A204.1 (cell line): Measurements from ENCODE around the gene TIAL1.
"Not testable (repeated sequence)": the region's sequence is repeated elsewhere in the genome, so short reads cannot be mapped to it uniquely, and the experiment has no call there.

Experiments used
- FAIRE-seq: peaks from 2 replicates; lab custom pipeline; 2012; peaks lifted over from hg19 to GRCh38; lab: Jason Lieb, UNC

Gene TIAL1

GRCh38 chr10:119611433-119611832, 14.7 kb upstream of the TIAL1 start:
- no peak for FAIRE-seq

- FAIRE-seq: no peak
Observed at GRCh38 chr10:119609516-119609915, 12.8 kb upstream of the TIAL1 start.

GRCh38 chr10:119608316-119609155, 11.8 kb upstream of the TIAL1 start:
- FAIRE-seq: peak; percentile 74

- FAIRE-seq: no peak
Observed at GRCh38 chr10:119604468-119604867, 7.7 kb upstream of the TIAL1 start.

GRCh38 chr10:119602241-119603095, 5.7 kb upstream of the TIAL1 start:
- FAIRE-seq: no peak

GRCh38 chr10:119598397-119598796, 1.6 kb upstream of the TIAL1 start:
- no peak for FAIRE-seq

GRCh38 chr10:119597405-119598186, 832 bp upstream of the TIAL1 start:
- no peak for FAIRE-seq

GRCh38 chr10:119595676-119596515, 868 bp downstream of the TIAL1 start:
- FAIRE-seq: no peak

- no peak for FAIRE-seq
Observed at GRCh38 chr10:119595134-119595675, 1.6 kb downstream of the TIAL1 start.

GRCh38 chr10:119588071-119588470, 8.7 kb downstream of the TIAL1 start:
- no peak for FAIRE-seq

- no peak for FAIRE-seq
Observed at GRCh38 chr10:119578355-119578754, 18.4 kb downstream of the TIAL1 start.

GRCh38 chr10:119575991-119576390, 20.8 kb downstream of the TIAL1 start:
- no peak for FAIRE-seq

GRCh38 chr10:119575506-119575905, 21.3 kb downstream of the TIAL1 start:
- no peak for FAIRE-seq

GRCh38 chr10:119567978-119568377, 28.8 kb downstream of the TIAL1 start:
- no peak for FAIRE-seq

GRCh38 chr10:119562097-119562496, 34.7 kb downstream of the TIAL1 start:
- no peak for FAIRE-seq

GRCh38 chr10:119559511-119559910, 37.3 kb downstream of the TIAL1 start:
- FAIRE-seq: not testable (repeated sequence)

- not testable (repeated sequence) for FAIRE-seq
Observed at GRCh38 chr10:119556081-119556480, 40.7 kb downstream of the TIAL1 start.

- FAIRE-seq: no peak
Observed at GRCh38 chr10:119555178-119555784, 41.5 kb downstream of the TIAL1 start.

- FAIRE-seq: no peak
Observed at GRCh38 chr10:119550827-119551226, 45.9 kb downstream of the TIAL1 start.

GRCh38 chr10:119549247-119549999, 47.3 kb downstream of the TIAL1 start:
- FAIRE-seq: no peak
